GM12891 (cell line): Measurements from ENCODE around the gene FGF12.

Source experiments
- DNase-seq: peaks from one replicate; pipeline ENCODE4 v3.0.0; 2011; ENCODE audit warnings: low spot score; ENCODE audit not compliant: insufficient read length
- FAIRE-seq: peaks from 2 replicates; lab custom pipeline; 2011; peaks lifted over from hg19 to GRCh38; lab: Jason Lieb, UNC
- PAX5 ChIP-seq: IDR thresholded peaks from 2 replicates; pipeline ENCODE4 v1.6.1; 2011; ENCODE audit warnings: low read length, moderate library complexity, mild to moderate bottlenecking; ENCODE audit not compliant: insufficient read depth, severe bottlenecking
- POLR2A ChIP-seq: IDR thresholded peaks from 2 replicates; pipeline ENCODE4 v1.6.1; 2011; ENCODE audit warnings: low read depth, low read length, control low read depth
- POLR2AphosphoS5 ChIP-seq: IDR thresholded peaks from 2 replicates; pipeline ENCODE4 v1.6.1; 2011; ENCODE audit warnings: low read depth, low read length, control low read depth
- POU2F2 ChIP-seq: IDR thresholded peaks from 2 replicates; pipeline ENCODE4 v1.6.1; 2011; ENCODE audit warnings: low read depth, mild to moderate bottlenecking, control low read depth, low read length, moderate library complexity
- SPI1 ChIP-seq: IDR thresholded peaks from 2 replicates; pipeline ENCODE4 v1.6.1; 2011; ENCODE audit warnings: low read depth, low read length, control low read depth
- TAF1 ChIP-seq: IDR thresholded peaks from 2 replicates; pipeline ENCODE4 v1.6.1; 2011; ENCODE audit warnings: low read depth, low read length, control low read depth

The FGF12 gene

GRCh38 chr3:192409838-192410683 is 317.3 kb downstream of the FGF12 start:
- peak; percentile 13 for DNase-seq
- no peak for TF ChIP-seq POU2F2
- TF ChIP-seq SPI1 = no peak
- TF ChIP-seq POLR2AphosphoS5 = no peak
- no peak for TF ChIP-seq POLR2A
- TF ChIP-seq PAX5 = no peak
- no peak for TF ChIP-seq TAF1
- FAIRE-seq = no peak

- FAIRE-seq (no peak), DNase-seq (peak; percentile 35)
- TF ChIP-seq POLR2AphosphoS5 (no peak), SPI1 (no peak), PAX5 (no peak), POLR2A (no peak), TAF1 (no peak), POU2F2 (no peak)
Observed at GRCh38 chr3:192409201-192409837, 318.0 kb downstream of the FGF12 start.

- no peak for FAIRE-seq
- peak; percentile 13 for DNase-seq
Observed at GRCh38 chr3:192408647-192409200, 318.6 kb downstream of the FGF12 start.

GRCh38 chr3:192408007-192408646 is 319.2 kb downstream of the FGF12 start:
- DNase-seq = peak; percentile 12
- TF ChIP-seq POLR2A = no peak
- TF ChIP-seq TAF1 = no peak
- TF ChIP-seq SPI1 = no peak
- TF ChIP-seq POLR2AphosphoS5 = no peak
- no peak for TF ChIP-seq PAX5
- no peak for TF ChIP-seq POU2F2
- no peak for FAIRE-seq

More at GRCh38 chr3:192408647-192409200, 318.6 kb downstream of the FGF12 start:
- TF ChIP-seq POLR2AphosphoS5 (no peak), POU2F2 (no peak), PAX5 (no peak), TAF1 (no peak), SPI1 (no peak), POLR2A (no peak)

- TF ChIP-seq PAX5 (no peak), POLR2AphosphoS5 (no peak), SPI1 (no peak), POLR2A (no peak), POU2F2 (no peak), TAF1 (no peak)
- FAIRE-seq (no peak), DNase-seq (no peak)
Observed at GRCh38 chr3:192399767-192400166, 327.6 kb downstream of the FGF12 start.

- no peak for TF ChIP-seq POLR2A
- no peak for TF ChIP-seq TAF1
- TF ChIP-seq PAX5 = no peak
- TF ChIP-seq POU2F2 = no peak
- no peak for TF ChIP-seq POLR2AphosphoS5
- FAIRE-seq = no peak
- no peak for DNase-seq
Observed at GRCh38 chr3:192397012-192397411, 330.3 kb downstream of the FGF12 start.

GRCh38 chr3:192395506-192395905 is 331.8 kb downstream of the FGF12 start:
- no peak for FAIRE-seq
- no peak for TF ChIP-seq POU2F2
- TF ChIP-seq POLR2A = no peak
- TF ChIP-seq SPI1 = no peak
- TF ChIP-seq POLR2AphosphoS5 = no peak
- no peak for TF ChIP-seq TAF1
- no peak for TF ChIP-seq PAX5
- no peak for DNase-seq

GRCh38 chr3:192392986-192393385 is 334.4 kb downstream of the FGF12 start:
- DNase-seq (no peak), FAIRE-seq (no peak)
- TF ChIP-seq SPI1 = no peak
- no peak for TF ChIP-seq PAX5
- no peak for TF ChIP-seq POLR2A
- no peak for TF ChIP-seq TAF1
- TF ChIP-seq POU2F2 = no peak
- no peak for TF ChIP-seq POLR2AphosphoS5

GRCh38 chr3:192382861-192383260 is 344.5 kb downstream of the FGF12 start:
- no peak for TF ChIP-seq POLR2AphosphoS5
- no peak for TF ChIP-seq PAX5
- TF ChIP-seq TAF1 = no peak
- TF ChIP-seq POLR2A = no peak
- TF ChIP-seq POU2F2 = no peak
- TF ChIP-seq SPI1 = no peak
- FAIRE-seq = no peak
- DNase-seq = no peak
